ENCODE results near the gene MAN1C1.
"Not testable (repeated sequence)": the region's sequence is repeated elsewhere in the genome, so short reads cannot be mapped to it uniquely, and the experiment has no call there.

MAN1C1 gene

GRCh38 chr1:25658791-25659431, 42.3 kb downstream of the MAN1C1 start:
- H2BK120ac ChIP-seq (ENCODE audit: low read depth, low read length) = no peak overlapping the region
- no peak overlapping the region for H3K27ac ChIP-seq (replicated peaks; ENCODE audit: low read length)
- H2BK15ac ChIP-seq (ENCODE audit: low read length) = no peak overlapping the region
- no peak overlapping the region for H4K91ac ChIP-seq (ENCODE audit: low read depth, low read length, poor library complexity)
- no peaks in the 10 kb centered on the region for H3K9me3 ChIP-seq (replicated peaks in 1 of 2; ENCODE audit: control insufficient read depth in 2 of 2, insufficient read depth in 1 of 2, low read depth in 1 of 2, low read length in 2 of 2)
- peak overlapping the region; percentile 5 for H2AK5ac ChIP-seq (ENCODE audit: low read depth, low read length)
- H4K8ac ChIP-seq (ENCODE audit: low read depth, low read length) = no peak overlapping the region
- H3K27me3 ChIP-seq (ENCODE audit: control insufficient read depth in 3 of 3, insufficient read depth in 3 of 3, low read depth in 1 of 3, low read length in 3 of 3) = no peaks in the 10 kb centered on the region
- H3K79me1 ChIP-seq (ENCODE audit: low read depth, low read length) = no peaks in the 10 kb centered on the region
- DNase-seq (ENCODE audit: low spot score) = no peak
- no peak overlapping the region for H2BK5ac ChIP-seq (ENCODE audit: low read length)
- no peak overlapping the region for H3K4me2 ChIP-seq (ENCODE audit: insufficient read depth, low read length, poor library complexity, severe bottlenecking)
- H3K4ac ChIP-seq (ENCODE audit: low read length) = no peak overlapping the region
- H3K18ac ChIP-seq (ENCODE audit: low read length) = peak overlapping the region; percentile 1
- H3K9ac ChIP-seq (ENCODE audit: low read depth, low read length, poor library complexity) = no peak overlapping the region
- H3K4me3 ChIP-seq (ENCODE audit: low read length in 2 of 2) = no peak overlapping the region
- H2BK12ac ChIP-seq (ENCODE audit: low read length) = no peak overlapping the region
- no peaks in the 10 kb centered on the region for H3K36me3 ChIP-seq (replicated peaks in 1 of 2; ENCODE audit: control insufficient read depth in 2 of 2, insufficient read depth in 2 of 2, low read length in 2 of 2)
- H2AFZ ChIP-seq (ENCODE audit: low read length) = no peak overlapping the region
- no CpG with 5 or more reads among the region's 13 CpGs for WGBS, 2 donors (ENCODE audit: extremely low coverage in 2 of 2, insufficient read length in 2 of 2, insufficient replicate concordance in 1 of 2)
- peaks cover 10 to 12% of the 10 kb centered on the region in 2 donors for H3K4me1 ChIP-seq (ENCODE audit: control insufficient read depth in 2 of 2, insufficient read depth in 1 of 2, low read depth in 1 of 2, low read length in 2 of 2)
- no peak overlapping the region for H3K23ac ChIP-seq (ENCODE audit: low read depth, low read length, poor library complexity)
- H3K14ac ChIP-seq (ENCODE audit: low read length) = peak overlapping the region; percentile 66

GRCh38 chr1:25661043-25661815, 44.6 kb downstream of the MAN1C1 start:
- no peak overlapping the region for H3K4me3 ChIP-seq (ENCODE audit: low read length in 2 of 2)
- H3K27ac ChIP-seq (replicated peaks; ENCODE audit: low read length) = peak overlapping the region; percentile 26
- H3K27me3 ChIP-seq (ENCODE audit: control insufficient read depth in 3 of 3, insufficient read depth in 3 of 3, low read depth in 1 of 3, low read length in 3 of 3) = no peaks in the 10 kb centered on the region
- no peaks in the 10 kb centered on the region for H3K36me3 ChIP-seq (replicated peaks in 1 of 2; ENCODE audit: control insufficient read depth in 2 of 2, insufficient read depth in 2 of 2, low read length in 2 of 2)
- no peak overlapping the region for H3K23ac ChIP-seq (ENCODE audit: low read depth, low read length, poor library complexity)
- H2AFZ ChIP-seq (ENCODE audit: low read length) = peak overlapping the region; percentile 78
- H3K18ac ChIP-seq (ENCODE audit: low read length) = peak overlapping the region; percentile 5
- H3K4me2 ChIP-seq (ENCODE audit: insufficient read depth, low read length, poor library complexity, severe bottlenecking) = no peak overlapping the region
- no peak overlapping the region for H2BK5ac ChIP-seq (ENCODE audit: low read length)
- H4K8ac ChIP-seq (ENCODE audit: low read depth, low read length) = no peak overlapping the region
- H2BK12ac ChIP-seq (ENCODE audit: low read length) = no peak overlapping the region
- peaks cover 13 to 15% of the 10 kb centered on the region in 2 donors for H3K4me1 ChIP-seq (ENCODE audit: control insufficient read depth in 2 of 2, insufficient read depth in 1 of 2, low read depth in 1 of 2, low read length in 2 of 2)
- no peaks in the 10 kb centered on the region for H3K79me1 ChIP-seq (ENCODE audit: low read depth, low read length)
- WGBS, 2 donors (ENCODE audit: extremely low coverage in 2 of 2, insufficient read length in 2 of 2, insufficient replicate concordance in 1 of 2) = no CpG with 5 or more reads among the region's 8 CpGs
- no peak overlapping the region for H3K4ac ChIP-seq (ENCODE audit: low read length)
- no peak overlapping the region for H2BK15ac ChIP-seq (ENCODE audit: low read length)
- no peak overlapping the region for H2BK120ac ChIP-seq (ENCODE audit: low read depth, low read length)
- no peak overlapping the region for H3K9ac ChIP-seq (ENCODE audit: low read depth, low read length, poor library complexity)
- no peaks in the 10 kb centered on the region for H3K9me3 ChIP-seq (replicated peaks in 1 of 2; ENCODE audit: control insufficient read depth in 2 of 2, insufficient read depth in 1 of 2, low read depth in 1 of 2, low read length in 2 of 2)
- no peak overlapping the region for H4K91ac ChIP-seq (ENCODE audit: low read depth, low read length, poor library complexity)
- DNase-seq (ENCODE audit: low spot score) = no peak
- H3K14ac ChIP-seq (ENCODE audit: low read length) = no peak overlapping the region
- H2AK5ac ChIP-seq (ENCODE audit: low read depth, low read length) = no peak overlapping the region

- Histone ChIP-seq H3K36me3 (replicated peaks in 1 of 2; ENCODE audit: control insufficient read depth in 2 of 2, insufficient read depth in 2 of 2, low read length in 2 of 2) (no peaks in the 10 kb centered on the region), H3K9me3 (replicated peaks in 1 of 2; ENCODE audit: control insufficient read depth in 2 of 2, insufficient read depth in 1 of 2, low read depth in 1 of 2, low read length in 2 of 2) (no peaks in the 10 kb centered on the region), H3K9ac (ENCODE audit: low read depth, low read length, poor library complexity) (no peak overlapping the region), H3K4me1 (ENCODE audit: control insufficient read depth in 2 of 2, insufficient read depth in 1 of 2, low read depth in 1 of 2, low read length in 2 of 2) (peaks cover 16 to 22% of the 10 kb centered on the region in 2 donors), H3K27me3 (ENCODE audit: control insufficient read depth in 3 of 3, insufficient read depth in 3 of 3, low read depth in 1 of 3, low read length in 3 of 3) (no peaks in the 10 kb centered on the region), H3K27ac (replicated peaks; ENCODE audit: low read length) (no peak overlapping the region), H3K4me2 (ENCODE audit: insufficient read depth, low read length, poor library complexity, severe bottlenecking) (no peak overlapping the region), H2BK120ac (ENCODE audit: low read depth, low read length) (no peak overlapping the region), H3K14ac (ENCODE audit: low read length) (no peak overlapping the region), H4K91ac (ENCODE audit: low read depth, low read length, poor library complexity) (no peak overlapping the region), H3K79me1 (ENCODE audit: low read depth, low read length) (no peaks in the 10 kb centered on the region), H3K18ac (ENCODE audit: low read length) (no peak overlapping the region), H3K4me3 (ENCODE audit: low read length in 2 of 2) (no peak overlapping the region), H3K4ac (ENCODE audit: low read length) (no peak overlapping the region), H2BK5ac (ENCODE audit: low read length) (no peak overlapping the region), H2AK5ac (ENCODE audit: low read depth, low read length) (no peak overlapping the region), H2AFZ (ENCODE audit: low read length) (peak overlapping the region; percentile 78), H2BK12ac (ENCODE audit: low read length) (no peak overlapping the region), H4K8ac (ENCODE audit: low read depth, low read length) (no peak overlapping the region), H3K23ac (ENCODE audit: low read depth, low read length, poor library complexity) (no peak overlapping the region), H2BK15ac (ENCODE audit: low read length) (no peak overlapping the region)
- DNase-seq (ENCODE audit: low spot score) = no peak
- no CpG with 5 or more reads among the region's 2 CpGs for WGBS, 2 donors (ENCODE audit: extremely low coverage in 2 of 2, insufficient read length in 2 of 2, insufficient replicate concordance in 1 of 2)
Measured at GRCh38 chr1:25662061-25662460, 45.5 kb downstream of the MAN1C1 start.

GRCh38 chr1:25662959-25663358, 46.4 kb downstream of the MAN1C1 start:
- H3K9me3 ChIP-seq (replicated peaks in 1 of 2; ENCODE audit: control insufficient read depth in 2 of 2, insufficient read depth in 1 of 2, low read depth in 1 of 2, low read length in 2 of 2); H3K4ac ChIP-seq (ENCODE audit: low read length); H2BK5ac ChIP-seq (ENCODE audit: low read length); H3K27me3 ChIP-seq (ENCODE audit: control insufficient read depth in 3 of 3, insufficient read depth in 3 of 3, low read depth in 1 of 3, low read length in 3 of 3); H4K8ac ChIP-seq (ENCODE audit: low read depth, low read length); H3K36me3 ChIP-seq (replicated peaks in 1 of 2; ENCODE audit: control insufficient read depth in 2 of 2, insufficient read depth in 2 of 2, low read length in 2 of 2); H4K91ac ChIP-seq (ENCODE audit: low read depth, low read length, poor library complexity); H3K14ac ChIP-seq (ENCODE audit: low read length); H3K4me2 ChIP-seq (ENCODE audit: insufficient read depth, low read length, poor library complexity, severe bottlenecking); H3K79me1 ChIP-seq (ENCODE audit: low read depth, low read length); H3K9ac ChIP-seq (ENCODE audit: low read depth, low read length, poor library complexity); H2BK12ac ChIP-seq (ENCODE audit: low read length); H3K23ac ChIP-seq (ENCODE audit: low read depth, low read length, poor library complexity); H2AFZ ChIP-seq (ENCODE audit: low read length); H2BK15ac ChIP-seq (ENCODE audit: low read length); H3K27ac ChIP-seq (replicated peaks; ENCODE audit: low read length); H3K4me3 ChIP-seq (ENCODE audit: low read length in 2 of 2); H3K18ac ChIP-seq (ENCODE audit: low read length); DNase-seq (ENCODE audit: low spot score); H2BK120ac ChIP-seq (ENCODE audit: low read depth, low read length); H2AK5ac ChIP-seq (ENCODE audit: low read depth, low read length): not testable (repeated sequence)
- no CpG with 5 or more reads among the region's 2 CpGs for WGBS, 2 donors (ENCODE audit: extremely low coverage in 2 of 2, insufficient read length in 2 of 2, insufficient replicate concordance in 1 of 2)
- peaks cover 16 to 22% of the 10 kb centered on the region in 2 donors for H3K4me1 ChIP-seq (ENCODE audit: control insufficient read depth in 2 of 2, insufficient read depth in 1 of 2, low read depth in 1 of 2, low read length in 2 of 2)
